Measurements from ENCODE around the gene CDKL2.

DNA sequence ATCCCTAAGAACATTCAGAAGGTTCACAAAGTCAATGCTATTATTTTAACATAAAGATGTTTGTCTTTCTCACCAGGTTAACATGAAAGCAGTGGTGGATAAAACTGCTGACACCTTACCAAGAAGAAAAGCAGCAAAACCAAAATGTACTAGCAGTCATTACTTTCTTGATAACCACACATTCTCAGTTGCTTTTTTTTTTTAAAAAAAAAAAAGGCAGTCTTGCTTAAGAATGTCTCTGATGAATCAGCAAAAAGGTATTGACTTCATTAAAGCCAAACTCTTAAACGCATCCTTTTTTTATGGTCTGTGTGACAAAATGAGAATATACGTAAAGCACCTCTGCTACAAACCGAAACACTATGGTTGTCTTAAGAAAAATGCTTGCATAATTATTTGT lies 31.9 kb downstream of the CDKL2 start:
- TF ChIP-seq, protein P1, sequence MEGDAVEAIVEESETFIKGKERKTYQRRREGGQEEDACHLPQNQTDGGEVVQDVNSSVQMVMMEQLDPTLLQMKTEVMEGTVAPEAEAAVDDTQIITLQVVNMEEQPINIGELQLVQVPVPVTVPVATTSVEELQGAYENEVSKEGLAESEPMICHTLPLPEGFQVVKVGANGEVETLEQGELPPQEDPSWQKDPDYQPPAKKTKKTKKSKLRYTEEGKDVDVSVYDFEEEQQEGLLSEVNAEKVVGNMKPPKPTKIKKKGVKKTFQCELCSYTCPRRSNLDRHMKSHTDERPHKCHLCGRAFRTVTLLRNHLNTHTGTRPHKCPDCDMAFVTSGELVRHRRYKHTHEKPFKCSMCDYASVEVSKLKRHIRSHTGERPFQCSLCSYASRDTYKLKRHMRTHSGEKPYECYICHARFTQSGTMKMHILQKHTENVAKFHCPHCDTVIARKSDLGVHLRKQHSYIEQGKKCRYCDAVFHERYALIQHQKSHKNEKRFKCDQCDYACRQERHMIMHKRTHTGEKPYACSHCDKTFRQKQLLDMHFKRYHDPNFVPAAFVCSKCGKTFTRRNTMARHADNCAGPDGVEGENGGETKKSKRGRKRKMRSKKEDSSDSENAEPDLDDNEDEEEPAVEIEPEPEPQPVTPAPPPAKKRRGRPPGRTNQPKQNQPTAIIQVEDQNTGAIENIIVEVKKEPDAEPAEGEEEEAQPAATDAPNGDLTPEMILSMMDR (IDR thresholded peaks at IDR 0.05; ENCODE audit: low read length), result no peak
- no peak for TF ChIP-seq EZH2 (IDR thresholded peaks at IDR 0.05; ENCODE audit: borderline replicate concordance, low read length)
